Lung (tissue), 12 donors: ENCODE data around the gene PMAIP1. TPM values are rescaled to one million over a fixed set of nuclear protein-coding genes. Genes with fewer than 3 reads are reported as not detected.

ENCODE experiments used
- ATAC-seq: fragments of 200-7000 bp; cut with Tn5 transposase; one replicate; pipeline ENCODE4 v1.9.1; 2020; ENCODE audit warnings: moderate number of reproducible peaks; ENCODE audit not compliant: insufficient read depth, low FRiP score
- DNase-seq, 3 donors: peaks; one replicate each; pipeline ENCODE4 v3.0.0-alpha.2; 2013 to 2017
- H3K27ac ChIP-seq, 2 donors: one replicate each; pipeline ENCODE4 v1.5.1; 2013; ENCODE audit warnings: mild to moderate bottlenecking in 2 of 2, moderate library complexity in 2 of 2, control low read depth in 1 of 2, inconsistent platforms in 1 of 2, low read depth in 1 of 2, low read length in 1 of 2
- H3K27me3 ChIP-seq, 3 donors: one replicate each; pipeline ENCODE4 v1.5.1; 2013; ENCODE audit warnings: low read length in 2 of 3; ENCODE audit not compliant: control insufficient read depth in 3 of 3, insufficient read depth in 3 of 3
- H3K36me3 ChIP-seq, 4 donors: one replicate each; pipeline ENCODE4 v1.5.1; 2013; ENCODE audit warnings: low read length in 4 of 4, mild to moderate bottlenecking in 1 of 4, moderate library complexity in 1 of 4; ENCODE audit not compliant: control insufficient read depth in 4 of 4, insufficient read depth in 4 of 4
- H3K4me1 ChIP-seq, 5 donors: one replicate each; pipeline ENCODE4 v1.5.1; 2013; ENCODE audit warnings: low read length in 5 of 5, mild to moderate bottlenecking in 2 of 5, moderate library complexity in 1 of 5; ENCODE audit not compliant: control insufficient read depth in 5 of 5, insufficient read depth in 5 of 5
- H3K4me3 ChIP-seq: one replicate; pipeline ENCODE4 v1.5.1; 2013; ENCODE audit warnings: mild to moderate bottlenecking, control low read depth, moderate library complexity
- H3K9ac ChIP-seq, 2 donors: one replicate each; pipeline ENCODE4 v1.5.1; 2013; ENCODE audit warnings: low read length in 2 of 2, control low read depth in 1 of 2; ENCODE audit not compliant: insufficient read depth in 1 of 2
- H3K9me3 ChIP-seq, 4 donors: one replicate each; pipeline ENCODE4 v1.5.1; 2013; ENCODE audit warnings: low read length in 3 of 4, mild to moderate bottlenecking in 1 of 4, moderate library complexity in 1 of 4; ENCODE audit not compliant: control insufficient read depth in 4 of 4, insufficient read depth in 3 of 4
- CTCF ChIP-seq: IDR thresholded peaks from 2 replicates; pipeline ENCODE4 v1.5.1; 2012; ENCODE audit warnings: mild to moderate bottlenecking; ENCODE audit errors: control extremely low read depth, extremely low read depth
- WGBS, 2 donors: extraction: QIAGEN DNeasy Blood & Tissue Kit; methylation state at CpG; one replicate each; pipeline ENCODE4 v1.1.7; 2013; 5-methylcytosine and 5-hydroxymethylcytosine counted together
- polyA plus RNA-seq, 2 donors: library from polyadenylated mRNA; stranded (reverse); fragments of 200-250 nt; gene quantifications; one replicate each; pipeline ENCODE4 v1.2.1, GENCODE V29; 2013
- total RNA-seq, 2 donors: library from RNA; depleted of rRNA in 1 of 2; stranded (reverse); fragments of >200 nt in 1 of 2; gene quantifications; one replicate each; pipeline ENCODE4 v1.2.1, GENCODE V29; 2014 to 2021
- donor health status: control.
- donor health status: control.
- donor health status: Bipolar disorder and iron deficiency.
- donor health status: healthy.
- donor health status: DM: yes; HTN: yes; CAD: no.

The PMAIP1 gene
- total and polyA plus RNA-seq, 4 donors, result 2.4 to 9.4 (median 4.7) TPM

GRCh38 chr18:59951591-59951990 lies 51.8 kb downstream of the PMAIP1 start:
- 86 to 91% methylated on average over 4 of the region's 4 CpGs for WGBS, 2 donors
- Histone ChIP-seq H3K4me3 (no peak overlapping the region), H3K4me1 (no peaks in the 10 kb centered on the region), H3K27ac (no peak overlapping the region), H3K27me3 (no peaks in the 10 kb centered on the region), H3K9ac (no peak overlapping the region), H3K36me3 (no peaks in the 10 kb centered on the region), H3K9me3 (no peaks in the 10 kb centered on the region)
- TF ChIP-seq CTCF, result no peak
- ATAC-seq (no peak), DNase-seq (no peak)

- Histone ChIP-seq H3K27ac (no peak overlapping the region), H3K27me3 (no peaks in the 10 kb centered on the region), H3K4me3 (no peak overlapping the region), H3K9me3 (no peaks in the 10 kb centered on the region), H3K9ac (no peak overlapping the region), H3K36me3 (no peaks in the 10 kb centered on the region), H3K4me1 (no peaks in the 10 kb centered on the region)
- DNase-seq (no peak), ATAC-seq (no peak)
- WGBS, 2 donors, result 80 to 88% methylated on average over 6 of the region's 6 CpGs
- TF ChIP-seq CTCF, result no peak
These were observed 52.6 kb downstream of the PMAIP1 start for GRCh38 chr18:59952283-59953007.

Other genes starting within 250 kb of the PMAIP1 start
- gene CCBE1, start 202.6 kb upstream of the PMAIP1 start, total RNA-seq, result 10 to 100 TPM; 35.1 to 59.0 TPM
- gene CCBE1, start 202.6 kb upstream of the PMAIP1 start, polyA plus RNA-seq, result 1 to 10 TPM; 3.4 to 8.8 TPM